Measurements from ENCODE around the gene SLC5A9.
"Not testable (repeated sequence)": the region's sequence is repeated elsewhere in the genome, so short reads cannot be mapped to it uniquely, and the experiment has no call there.

SLC5A9 gene

DNA sequence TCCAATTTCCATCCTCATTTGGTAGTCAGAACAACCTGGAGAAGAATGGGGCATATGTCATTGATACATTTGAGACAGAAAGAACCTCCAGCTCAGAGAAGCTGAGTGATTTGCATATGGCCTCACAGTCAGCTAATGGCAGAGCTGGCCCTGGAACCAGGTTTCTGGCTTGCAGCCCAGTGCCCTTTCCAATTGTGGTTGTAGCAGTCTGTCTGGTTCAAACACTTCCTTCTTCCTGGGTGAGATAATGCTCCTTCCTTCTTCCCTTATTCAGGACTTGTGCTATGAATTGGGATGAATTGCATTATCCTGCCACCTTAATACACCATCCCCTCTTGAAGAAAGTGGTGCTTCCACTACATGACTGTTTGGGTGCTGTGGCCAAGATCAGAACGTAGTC lies 24.2 kb downstream of the SLC5A9 start:
- DNase-seq, result peak; percentile 18

- no peak for DNase-seq
Observed at GRCh38 chr1:48248356-48248755, 25.8 kb downstream of the SLC5A9 start.

DNA sequence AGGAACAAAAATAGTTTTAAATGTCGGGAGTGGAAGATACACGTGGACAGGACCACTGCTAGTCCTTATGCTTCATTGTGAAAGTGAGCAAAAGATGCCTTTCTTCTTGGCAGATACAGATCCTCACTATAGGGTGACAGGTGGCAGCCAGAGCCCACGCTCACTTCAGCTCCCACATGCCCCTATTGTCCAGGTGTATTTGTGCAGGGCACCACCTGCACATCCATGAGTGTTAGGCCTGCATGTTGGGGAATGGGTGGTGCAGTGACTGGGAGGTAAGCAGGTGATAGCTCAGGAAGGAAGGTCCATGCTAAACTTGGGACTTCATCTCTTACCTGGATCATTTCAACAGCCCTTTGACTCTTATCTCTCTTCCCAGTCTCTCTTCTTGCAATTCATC lies 27.4 kb downstream of the SLC5A9 start:
- no peak for DNase-seq

DNA sequence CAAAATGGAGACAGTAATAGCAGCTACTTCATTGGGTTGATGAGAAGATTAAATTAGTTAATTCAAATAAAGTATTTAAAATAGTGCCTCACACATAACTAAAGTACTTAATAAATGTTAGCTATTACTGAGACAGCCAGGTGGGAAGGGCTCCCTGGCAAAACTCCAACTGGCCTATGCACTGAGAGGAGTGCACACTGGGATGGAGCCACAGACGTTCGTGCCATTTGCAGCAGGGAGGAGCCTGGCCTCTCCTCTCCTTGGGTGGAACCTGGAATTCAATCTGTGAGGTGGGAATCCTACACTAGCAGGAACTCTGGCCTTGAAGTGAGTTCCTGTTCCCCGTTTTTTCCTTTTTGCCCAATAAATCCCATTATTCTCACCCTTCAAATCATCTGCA lies 28.1 kb downstream of the SLC5A9 start:
- DNase-seq, result no peak

DNA sequence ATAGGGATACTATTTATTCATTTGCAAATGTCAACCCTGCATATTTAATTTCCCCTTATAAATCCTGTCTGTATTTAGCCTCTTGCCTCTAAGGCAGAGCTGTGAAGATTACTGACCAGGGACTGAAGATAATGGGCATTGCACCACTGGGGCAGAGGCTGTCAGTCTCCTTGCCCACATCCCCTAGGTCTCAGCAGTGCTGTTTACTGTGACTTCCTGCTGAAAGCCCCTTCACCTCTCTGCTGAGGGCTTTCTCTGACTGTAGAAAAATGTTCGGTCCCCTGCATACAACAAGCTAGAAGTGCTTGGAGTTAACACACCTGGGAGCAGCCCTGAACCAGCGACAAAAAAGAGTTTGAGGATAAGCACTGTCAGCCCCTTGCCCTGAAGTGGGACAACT lies 28.8 kb downstream of the SLC5A9 start:
- DNase-seq, result no peak

GRCh38 chr1:48251821-48252220 lies 29.3 kb downstream of the SLC5A9 start:
- no peak for DNase-seq

DNA sequence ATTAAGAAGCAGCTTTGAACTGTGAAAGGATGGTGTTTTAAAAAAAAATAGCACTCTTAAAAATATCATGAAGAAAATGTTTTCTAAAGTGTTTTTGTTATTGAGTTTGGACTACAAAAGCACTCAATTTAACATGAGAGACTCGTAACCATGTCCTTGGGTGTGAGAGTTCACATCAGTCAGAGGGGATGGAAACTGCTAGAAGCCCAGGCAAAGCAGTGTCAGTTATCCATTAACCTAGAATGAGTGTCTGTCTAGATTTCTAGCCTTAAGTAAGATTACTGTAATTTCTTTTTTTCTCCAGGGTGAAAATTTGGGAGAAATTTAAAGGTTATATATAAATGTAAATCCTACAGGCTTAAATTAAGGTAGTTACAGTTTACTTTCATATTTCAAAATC lies 31.7 kb downstream of the SLC5A9 start:
- DNase-seq, result no peak

DNA sequence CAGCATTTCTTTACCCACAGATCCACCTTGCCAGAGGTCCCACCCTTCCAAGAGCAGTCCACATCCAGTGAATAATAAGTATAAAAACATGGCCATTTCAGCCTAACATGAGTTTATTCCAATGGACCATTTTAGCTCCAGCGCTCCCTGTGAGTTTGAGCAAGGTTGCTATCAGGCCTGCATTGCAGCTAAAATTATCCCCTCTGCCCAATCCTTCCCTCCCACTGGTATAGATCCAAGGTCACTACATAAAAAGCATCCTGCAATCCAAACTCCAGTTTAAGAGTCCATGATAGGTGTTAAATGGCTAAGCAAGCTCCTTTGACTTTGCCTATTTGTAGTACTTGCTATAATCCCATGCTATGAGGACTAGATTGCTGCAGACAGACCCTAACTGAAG lies 35.6 kb downstream of the SLC5A9 start:
- no peak for DNase-seq

- no peak for DNase-seq
Observed at GRCh38 chr1:48261881-48262400, 39.4 kb downstream of the SLC5A9 start.

DNA sequence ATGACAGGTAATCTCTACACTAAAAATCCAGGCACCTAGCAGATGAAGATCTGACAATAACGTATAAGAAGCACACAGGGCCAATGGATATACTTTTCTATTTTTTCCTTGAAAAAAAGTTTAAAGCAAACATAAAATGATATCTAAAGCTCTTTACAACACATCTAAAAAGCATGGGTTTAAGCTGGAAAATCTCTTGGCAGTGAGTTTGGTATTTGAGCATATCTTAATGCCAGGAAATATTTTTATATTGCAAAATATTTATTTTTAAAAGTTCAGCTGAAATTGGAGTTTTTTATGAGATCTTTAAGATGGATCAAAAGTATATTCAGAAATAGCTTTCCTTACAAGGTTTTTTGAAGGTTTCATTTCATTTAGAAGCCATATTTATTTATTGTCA lies 40.5 kb downstream of the SLC5A9 start:
- no peak for DNase-seq

- DNase-seq, result no peak
Observed at GRCh38 chr1:48266576-48266975, 44.1 kb downstream of the SLC5A9 start.

- DNase-seq, result not testable (repeated sequence)
Observed at GRCh38 chr1:48277437-48277836, 54.9 kb downstream of the SLC5A9 start.

- DNase-seq, result not testable (repeated sequence)
Observed at GRCh38 chr1:48282329-48282728, 59.8 kb downstream of the SLC5A9 start.

DNA sequence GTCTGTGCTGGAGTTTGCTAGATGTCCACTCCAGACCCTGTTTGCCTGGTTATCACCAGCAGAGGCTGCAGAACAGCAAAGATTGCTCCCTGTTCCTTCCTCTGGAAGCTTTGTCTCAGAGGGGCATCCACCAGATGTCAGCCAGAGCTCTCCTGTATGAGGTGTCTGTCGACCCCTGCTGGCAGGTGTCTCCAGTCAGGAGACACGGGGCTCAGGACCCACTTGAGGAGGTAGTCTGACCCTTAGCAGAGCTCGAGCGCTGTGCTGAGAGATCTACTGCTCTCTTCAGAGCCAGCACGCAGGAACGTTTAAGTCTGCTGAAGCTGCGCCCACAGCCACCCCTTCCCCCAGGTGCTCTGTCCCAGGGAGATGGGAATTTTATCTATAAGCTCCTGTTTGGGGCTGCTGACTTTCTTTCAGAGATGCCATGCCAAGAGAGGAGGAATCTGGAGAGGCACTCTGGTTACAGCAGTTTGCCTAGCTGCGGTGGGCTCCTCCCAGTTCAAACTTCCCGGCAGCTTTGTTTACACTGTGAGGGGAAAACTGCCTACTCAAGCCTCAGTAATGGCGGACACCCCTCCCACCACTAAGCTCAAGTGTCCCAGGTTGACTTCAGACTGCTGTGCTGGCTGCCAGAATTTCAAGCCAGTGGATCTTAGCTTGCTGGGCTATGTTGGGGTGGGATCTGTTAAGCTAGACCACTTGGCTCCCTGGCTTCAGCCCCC lies 62.3 kb downstream of the SLC5A9 start:
- DNase-seq, result not testable (repeated sequence)

DNA sequence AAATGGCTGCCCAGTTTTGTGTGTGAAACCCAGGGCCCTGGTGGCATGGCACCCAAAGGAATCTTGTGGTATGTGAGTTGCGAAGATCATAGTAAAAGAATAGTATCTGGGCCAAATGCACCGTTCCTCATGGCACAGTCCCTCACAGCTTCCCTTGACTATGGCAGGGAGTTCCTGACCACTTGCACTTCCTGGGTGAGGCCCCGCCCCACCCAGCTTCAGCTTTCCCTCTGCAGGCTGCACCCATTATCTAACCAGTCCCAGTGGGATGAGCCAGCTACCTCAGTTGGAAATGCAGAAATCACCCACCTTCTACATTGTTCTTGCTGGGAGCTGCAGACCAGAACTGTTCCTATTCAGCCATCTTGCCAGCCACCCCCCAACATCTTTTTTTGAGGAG lies 63.0 kb downstream of the SLC5A9 start:
- DNase-seq, result no peak

DNA sequence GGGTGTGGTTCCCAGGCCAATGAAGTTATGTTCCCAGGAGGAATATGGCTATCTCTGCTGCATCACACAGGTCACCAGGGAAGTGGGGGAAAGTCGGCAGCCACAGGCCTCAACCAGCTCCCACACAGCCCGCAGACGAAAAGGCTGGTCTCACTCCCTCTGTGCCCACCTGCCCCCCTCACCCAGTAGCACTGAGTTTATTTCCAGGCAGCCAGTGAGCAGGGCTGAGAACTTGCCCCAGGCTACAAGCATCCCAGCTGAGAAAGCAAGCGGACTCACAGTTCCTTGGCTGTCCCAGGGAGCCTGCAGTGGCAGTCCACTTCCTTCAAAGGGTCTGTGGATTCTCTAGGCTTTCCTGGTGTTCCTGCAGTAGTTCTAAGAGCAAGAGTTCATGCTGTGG lies 68.9 kb downstream of the SLC5A9 start:
- DNase-seq, result no peak

DNA sequence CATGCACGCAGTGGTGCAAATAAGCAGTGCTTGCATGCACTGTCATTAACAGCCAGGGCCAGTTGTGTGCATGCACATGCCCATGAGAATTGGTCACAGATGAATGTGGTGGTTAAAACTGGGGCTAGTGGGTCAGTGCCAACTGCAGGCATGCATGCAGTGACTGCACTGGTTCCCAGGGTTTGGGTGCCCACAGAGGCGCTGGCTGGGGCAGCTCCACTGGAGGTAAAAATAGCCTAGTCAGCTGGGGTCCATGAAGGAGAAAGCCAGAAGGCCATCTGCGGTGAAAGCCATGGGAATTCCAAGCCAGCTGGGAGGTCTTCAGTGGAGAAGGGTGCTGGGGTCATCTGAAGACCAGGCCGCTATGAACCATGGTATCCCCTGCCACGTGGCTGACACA lies 70.2 kb downstream of the SLC5A9 start:
- no peak for DNase-seq

DNA sequence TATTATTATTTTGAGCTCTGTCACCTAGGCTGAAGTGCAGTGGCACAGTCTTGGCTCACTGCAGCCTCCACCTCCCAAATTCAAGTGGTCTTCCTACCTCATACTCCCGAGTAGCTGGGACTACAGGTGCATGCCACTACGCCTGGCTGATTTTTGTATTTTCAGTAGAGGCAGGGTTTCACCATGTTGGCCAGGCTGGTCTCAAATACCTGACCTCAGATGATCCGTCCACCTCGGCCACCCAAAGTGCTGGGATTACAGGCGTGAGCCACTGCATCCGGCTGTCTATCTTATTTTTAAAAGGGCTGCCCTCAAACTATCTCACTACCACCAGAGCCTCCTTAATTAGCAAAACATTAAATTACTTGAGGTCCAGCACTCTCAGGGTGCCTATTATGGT lies 71.6 kb downstream of the SLC5A9 start:
- DNase-seq, result not testable (repeated sequence)

DNA sequence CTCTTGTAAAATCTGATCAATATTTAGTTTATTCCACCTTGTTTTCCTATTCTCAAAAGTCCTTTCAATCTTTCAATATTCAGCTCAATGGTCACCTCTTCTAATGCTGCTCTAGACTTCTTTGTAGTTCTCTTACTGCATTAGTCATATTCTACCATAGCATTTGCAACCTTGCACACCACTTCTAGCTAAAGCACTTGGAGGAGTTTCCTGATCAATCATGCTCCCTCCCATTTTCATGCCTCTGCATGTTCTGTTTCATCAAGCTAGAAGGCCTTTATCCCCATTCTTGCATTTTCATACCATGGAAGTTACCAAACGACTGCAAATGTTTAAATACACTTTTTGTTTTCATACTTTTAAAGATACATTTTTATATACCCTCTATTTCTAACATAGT lies 72.1 kb downstream of the SLC5A9 start:
- DNase-seq, result no peak
